ACC112 (cell line): ENCODE results near the gene PSMG4.

Experiments
- H2AFZ ChIP-seq: fragments of 200-600 bp; sonication (generic); one replicate; pipeline ENCODE4 v1.6.0; 2017; ENCODE audit warnings: antibody characterized with exemption, low read length; ENCODE audit not compliant: unreplicated experiment
- H3K27ac ChIP-seq: fragments of 200-600 bp; sonication (generic); 2 replicates; pipeline ENCODE4 v1.5.1; 2014; ENCODE audit warnings: low read depth, mild to moderate bottlenecking, antibody characterized with exemption, low read length, moderate library complexity
- H3K27me3 ChIP-seq: fragments of 200-600 bp; sonication (generic); 2 replicates; pipeline ENCODE4 v1.6.1; 2014; ENCODE audit warnings: mild to moderate bottlenecking, antibody characterized with exemption, low read length, moderate library complexity, mixed read lengths; ENCODE audit not compliant: insufficient read depth
- H3K36me3 ChIP-seq: fragments of 200-600 bp; sonication (generic); 2 replicates; pipeline ENCODE4 v1.6.1; 2016; ENCODE audit warnings: mild to moderate bottlenecking, antibody characterized with exemption, low read length, moderate library complexity, mixed read lengths; ENCODE audit not compliant: insufficient read depth
- H3K4me1 ChIP-seq: fragments of 200-600 bp; sonication (generic); one replicate; pipeline ENCODE4 v1.6.1; 2016; ENCODE audit warnings: low read length, mixed read lengths; ENCODE audit not compliant: insufficient read depth, unreplicated experiment, control insufficient read depth
- H3K4me3 ChIP-seq: fragments of 200-600 bp; sonication (generic); 2 replicates; pipeline ENCODE4 v1.5.1; 2014; ENCODE audit warnings: mild to moderate bottlenecking, low read depth, low read length
- H3K79me2 ChIP-seq: fragments of 200-600 bp; sonication (generic); one replicate; pipeline ENCODE4 v1.6.0; 2016; ENCODE audit warnings: low read length; ENCODE audit not compliant: control insufficient read depth, unreplicated experiment, insufficient read depth

The PSMG4 gene

GRCh38 chr6:3311826-3312225 is 53.1 kb downstream of the PSMG4 start:
- H3K36me3 ChIP-seq, result no peaks in the 10 kb centered on the region
- H3K27ac ChIP-seq, result no peak overlapping the region
- H3K27me3 ChIP-seq, result no peaks in the 10 kb centered on the region
- no peaks in the 10 kb centered on the region for H3K4me1 ChIP-seq
- H3K79me2 ChIP-seq, result no peaks in the 10 kb centered on the region
- no peak overlapping the region for H2AFZ ChIP-seq
- H3K4me3 ChIP-seq, result no peak overlapping the region

DNA sequence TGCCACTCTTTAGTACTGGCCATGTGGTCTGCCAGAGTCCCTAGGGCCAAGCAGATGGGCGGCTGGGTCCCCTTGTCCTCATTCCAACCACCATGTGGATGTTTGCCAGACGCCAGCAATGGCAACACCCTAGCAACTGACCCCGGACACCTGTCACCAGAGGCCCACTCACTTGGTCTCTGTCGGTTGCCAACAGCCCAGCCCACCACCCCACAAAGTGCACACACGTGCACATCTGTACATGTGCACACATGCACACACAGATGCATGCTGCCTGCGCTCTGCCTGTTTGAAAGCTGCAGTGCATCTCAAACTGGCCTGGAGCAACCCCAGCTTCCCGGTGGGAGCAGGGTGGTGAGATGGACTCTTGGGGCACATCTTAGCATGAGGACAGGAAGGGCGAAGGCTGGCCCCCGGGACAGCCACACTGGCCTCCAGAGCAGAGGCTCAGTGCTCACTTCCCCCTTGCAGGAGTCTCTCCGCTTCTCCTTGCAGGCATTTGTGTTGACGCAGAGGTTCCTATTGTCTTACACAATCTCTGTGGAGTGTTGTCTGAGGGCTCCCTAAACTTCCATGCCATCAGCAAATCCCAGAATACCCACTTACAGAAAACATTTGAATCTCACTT is 54.0 kb downstream of the PSMG4 start:
- no peak overlapping the region for H2AFZ ChIP-seq
- H3K4me3 ChIP-seq, result no peak overlapping the region
- H3K4me1 ChIP-seq, result no peaks in the 10 kb centered on the region
- no peaks in the 10 kb centered on the region for H3K27me3 ChIP-seq
- no peak overlapping the region for H3K27ac ChIP-seq
- no peaks in the 10 kb centered on the region for H3K79me2 ChIP-seq
- H3K36me3 ChIP-seq, result no peaks in the 10 kb centered on the region

GRCh38 chr6:3314176-3314575 is 55.4 kb downstream of the PSMG4 start:
- no peak overlapping the region for H2AFZ ChIP-seq
- no peaks in the 10 kb centered on the region for H3K79me2 ChIP-seq
- no peak overlapping the region for H3K4me3 ChIP-seq
- H3K27me3 ChIP-seq, result no peaks in the 10 kb centered on the region
- H3K27ac ChIP-seq, result no peak overlapping the region
- no peaks in the 10 kb centered on the region for H3K36me3 ChIP-seq
- H3K4me1 ChIP-seq, result no peaks in the 10 kb centered on the region

- Histone ChIP-seq H3K4me1 (no peaks in the 10 kb centered on the region), H3K36me3 (no peaks in the 10 kb centered on the region), H3K4me3 (no peak overlapping the region), H3K79me2 (no peaks in the 10 kb centered on the region), H3K27me3 (no peaks in the 10 kb centered on the region), H3K27ac (no peak overlapping the region), H2AFZ (no peak overlapping the region)
Observed at GRCh38 chr6:3314621-3315467, 56.1 kb downstream of the PSMG4 start.

- H3K4me3 ChIP-seq, result no peak overlapping the region
- H3K27me3 ChIP-seq, result no peaks in the 10 kb centered on the region
- no peak overlapping the region for H2AFZ ChIP-seq
- H3K4me1 ChIP-seq, result no peaks in the 10 kb centered on the region
- no peak overlapping the region for H3K27ac ChIP-seq
- H3K79me2 ChIP-seq, result no peaks in the 10 kb centered on the region
- H3K36me3 ChIP-seq, result no peaks in the 10 kb centered on the region
Observed at GRCh38 chr6:3315841-3316240, 57.1 kb downstream of the PSMG4 start.

- Histone ChIP-seq H3K27ac (no peak overlapping the region), H3K36me3 (no peaks in the 10 kb centered on the region), H3K27me3 (no peaks in the 10 kb centered on the region), H3K4me3 (no peak overlapping the region), H3K79me2 (no peaks in the 10 kb centered on the region), H3K4me1 (no peaks in the 10 kb centered on the region), H2AFZ (no peak overlapping the region)
Observed at GRCh38 chr6:3316331-3316730, 57.6 kb downstream of the PSMG4 start.

- Histone ChIP-seq H3K4me1 (no peaks in the 10 kb centered on the region), H3K27ac (no peak overlapping the region), H3K4me3 (no peak overlapping the region), H3K36me3 (no peaks in the 10 kb centered on the region), H3K27me3 (no peaks in the 10 kb centered on the region), H2AFZ (no peak overlapping the region), H3K79me2 (no peaks in the 10 kb centered on the region)
Observed at GRCh38 chr6:3316818-3317217, 58.1 kb downstream of the PSMG4 start.
